Measurements from ENCODE around the gene SCFD1. TPM values are rescaled to one million over a fixed set of nuclear protein-coding genes. Genes with fewer than 3 reads are reported as not detected.

SCFD1 gene
- total and polyA plus RNA-seq, 10 of the 15 experiments (the other 5 are each of a cell fraction or from before 2014, with no cell fraction given), result 61.5 to 98.4 (median 82.5) TPM

GRCh38 chr14:30621940-30622830 lies at the start of gene SCFD1 (continued):
- TF ChIP-seq IRF3 (IDR thresholded peaks at IDR 0.05) (no peak), ZBTB33 (IDR thresholded peaks at IDR 0.05) (no peak), FOXM1 (IDR thresholded peaks at IDR 0.05; ENCODE audit: low read depth, low read length) (0 out of 2 replicates have a peak, but pooled peaks have one; percentile 55), LARP7 (IDR thresholded peaks at IDR 0.05) (no peak; the same call in 1 of the 2 replicates), IRF4 (IDR thresholded peaks at IDR 0.05; ENCODE audit: low read depth, low read length) (no peak), TCF7 (IDR thresholded peaks at IDR 0.05; ENCODE audit: borderline replicate concordance) (no peak), MAX (IDR thresholded peaks at IDR 0.05; ENCODE audit: low read depth, low read length) (peak; percentile 61), NR2C2 (IDR thresholded peaks at IDR 0.05; ENCODE audit: borderline replicate concordance, control insufficient read depth, insufficient read length, low read depth) (no peak), TCF12 (IDR thresholded peaks at IDR 0.05; ENCODE audit: low read depth, low read length) (peak; percentile 59; the same call in 1 of the 2 replicates), BCL3 (IDR thresholded peaks at IDR 0.05; ENCODE audit: borderline replicate concordance, insufficient read depth, low read depth, low read length, poor library complexity, severe bottlenecking) (peak; percentile 96), SREBF2 (IDR thresholded peaks at IDR 0.05; ENCODE audit: low read length) (no peak), NFIC (IDR thresholded peaks at IDR 0.05; ENCODE audit: low read depth, low read length) (no peak; the same call in 1 of the 2 replicates), SPI1 (IDR thresholded peaks at IDR 0.05; ENCODE audit: borderline replicate concordance, insufficient read depth, low read depth, low read length) (0 out of 2 replicates have a peak, but pooled peaks have one; percentile 11), RB1 (IDR thresholded peaks at IDR 0.05; ENCODE audit: borderline replicate concordance) (0 out of 2 replicates have a peak, but pooled peaks have one; percentile 49), POLR2AphosphoS2 (IDR thresholded peaks at IDR 0.05; ENCODE audit: low read depth, low read length) (peak; percentile 98), RBBP5 (conservative IDR thresholded peaks at IDR 0.05) (no peak), SMAD5 (IDR thresholded peaks at IDR 0.05; ENCODE audit: low read depth) (peak; percentile 93), SREBF1 (IDR thresholded peaks at IDR 0.05; ENCODE audit: low read length) (0 out of 2 replicates have a peak, but pooled peaks have one; percentile 30), SIN3A (IDR thresholded peaks at IDR 0.05; ENCODE audit: low read depth, low read length) (no peak; the same call in 1 of the 2 replicates), CREM (IDR thresholded peaks at IDR 0.05; ENCODE audit: low read depth) (peak; percentile 94), CREB1 (IDR thresholded peaks at IDR 0.05; ENCODE audit: low read depth) (peak; percentile 93), GATAD2B (conservative IDR thresholded peaks at IDR 0.05; ENCODE audit: low read depth) (peak; percentile 83), BHLHE40 (IDR thresholded peaks at IDR 0.05; ENCODE audit: borderline replicate concordance in 1 of 2, low read depth in 2 of 2, low read length in 1 of 2) (peak; percentile 59 to 60; a peak in 3 of 4 replicates), CBFB (IDR thresholded peaks at IDR 0.05; ENCODE audit: low read depth) (peak; percentile 62)
- TF ChIP-seq, protein P1, sequence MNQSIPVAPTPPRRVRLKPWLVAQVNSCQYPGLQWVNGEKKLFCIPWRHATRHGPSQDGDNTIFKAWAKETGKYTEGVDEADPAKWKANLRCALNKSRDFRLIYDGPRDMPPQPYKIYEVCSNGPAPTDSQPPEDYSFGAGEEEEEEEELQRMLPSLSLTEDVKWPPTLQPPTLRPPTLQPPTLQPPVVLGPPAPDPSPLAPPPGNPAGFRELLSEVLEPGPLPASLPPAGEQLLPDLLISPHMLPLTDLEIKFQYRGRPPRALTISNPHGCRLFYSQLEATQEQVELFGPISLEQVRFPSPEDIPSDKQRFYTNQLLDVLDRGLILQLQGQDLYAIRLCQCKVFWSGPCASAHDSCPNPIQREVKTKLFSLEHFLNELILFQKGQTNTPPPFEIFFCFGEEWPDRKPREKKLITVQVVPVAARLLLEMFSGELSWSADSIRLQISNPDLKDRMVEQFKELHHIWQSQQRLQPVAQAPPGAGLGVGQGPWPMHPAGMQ (IDR thresholded peaks at IDR 0.05; ENCODE audit: borderline replicate concordance), result no peak
